ENCODE data around the gene IFNB1. TPM values are rescaled to one million over a fixed set of nuclear protein-coding genes. Genes with fewer than 3 reads are reported as not detected.

The IFNB1 gene
- total RNA-seq, 2 experiments from 2014 or later = 0.87 to 1.1 TPM

DNA sequence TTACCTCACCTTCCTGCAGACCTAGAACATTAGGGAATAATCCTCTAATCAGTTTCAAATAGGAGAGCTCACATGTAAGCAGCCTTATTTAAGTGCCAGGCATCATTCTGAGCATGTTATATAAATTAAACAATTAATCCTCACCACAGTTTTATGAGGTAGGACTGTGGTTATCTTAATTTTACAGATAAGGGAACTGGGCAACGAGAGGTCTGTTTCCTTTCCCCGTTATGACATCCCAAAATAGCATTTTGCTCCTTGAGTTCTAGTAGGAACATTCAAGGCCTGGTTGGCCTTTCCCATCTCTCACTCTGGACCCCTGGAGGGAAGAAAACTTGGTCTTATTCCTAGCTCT, 19.1 kb upstream of the IFNB1 start:
- peaks cover 36% of the 10 kb centered on the region for H3K4me1 Mint-ChIP-seq (ENCODE audit: low read depth)
- H3K4me3 Mint-ChIP-seq = peak overlapping the region; percentile 75
- intact Hi-C loops (cut with micrococcal nuclease) = loop anchor here (5.0 kb wide), 1 partner anchor 95 kb away; no protein-coding TSS in a partner anchor

GRCh38 chr9:21096172-21096900, 18.6 kb upstream of the IFNB1 start:
- CTCF ChIA-PET = interaction anchor here (0.7 to 2.0 kb wide), 9 partner anchors 9 to 155 kb away, joined by 3 to 12 read pairs (median 4); partner anchors contain the start of gene IFNB1
- H3K4me1 Mint-ChIP-seq (ENCODE audit: low read depth) = peaks cover 40% of the 10 kb centered on the region

More for the DNA sequence above, 19.1 kb upstream of the IFNB1 start:
- Mint-ChIP-seq H3K9me3 (peaks cover 2% of the 10 kb centered on the region), H3K36me3 (ENCODE audit: low read depth) (peaks cover 8% of the 10 kb centered on the region), H3K27me3 (no peaks in the 10 kb centered on the region), H3K27ac (peak overlapping the region; percentile 93)
- CTCF ChIA-PET = interaction anchor here (0.7 to 2.0 kb wide), 8 partner anchors 8 to 1186 kb away, joined by 3 to 12 read pairs (median 4); partner anchors contain the start of gene IFNB1
- TF ChIP-seq CTCF (IDR thresholded peaks at IDR 0.05) = no peak
- POLR2A ChIA-PET = interaction anchor here (0.7 to 2.2 kb wide), 3 partner anchors 16 to 560 kb away, joined by 3 to 12 read pairs (median 7); partner anchors contain the start of gene HACD4
- DNase-seq (no peak), ATAC-seq (peak; percentile 7)

DNA sequence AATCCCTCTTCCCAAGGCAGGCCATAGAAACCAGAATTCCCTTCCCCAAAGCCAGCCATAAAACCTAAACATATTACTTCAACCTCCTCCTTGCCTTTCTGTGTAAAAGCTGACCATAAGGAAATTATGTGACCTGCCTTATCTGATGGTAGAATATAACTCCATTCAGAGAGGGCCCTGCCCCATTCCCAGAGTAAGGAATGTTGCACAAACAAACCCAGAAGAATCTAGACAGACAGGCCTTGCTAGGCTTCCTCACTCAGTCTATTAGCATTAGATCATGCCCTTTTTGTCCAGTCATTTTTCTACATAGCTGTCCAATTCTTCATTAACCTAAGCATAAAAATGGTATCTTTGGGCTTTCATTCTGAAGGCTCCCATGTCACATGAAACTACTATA, 17.8 kb upstream of the IFNB1 start:
- DNase-seq = no peak
- H3K4me3 Mint-ChIP-seq = peak overlapping the region; percentile 75
- no peak for ATAC-seq
- ChIA-PET CTCF (interaction anchor here (1.0 to 2.0 kb wide), 7 partner anchors 10 to 154 kb away, joined by 3 to 12 read pairs (median 6); partner anchors contain the start of gene IFNB1), POLR2A (interaction anchor here (1.3 to 2.2 kb wide), 3 partner anchors 8 to 64 kb away, joined by 4 to 12 read pairs (median 7); partner anchors contain the start of gene HACD4)
- H3K27me3 Mint-ChIP-seq = no peaks in the 10 kb centered on the region
- peaks cover 2% of the 10 kb centered on the region for H3K9me3 Mint-ChIP-seq
- H3K4me1 Mint-ChIP-seq (ENCODE audit: low read depth) = peaks cover 35% of the 10 kb centered on the region
- TF ChIP-seq CTCF (IDR thresholded peaks at IDR 0.05) = no peak
- H3K36me3 Mint-ChIP-seq (ENCODE audit: low read depth) = peaks cover 8% of the 10 kb centered on the region
- intact Hi-C loops (cut with micrococcal nuclease) = loop anchor here (5.0 kb wide), 1 partner anchor 93 kb away; no protein-coding TSS in a partner anchor
- H3K27ac Mint-ChIP-seq = peak overlapping the region; percentile 93

More at GRCh38 chr9:21096172-21096900, 18.6 kb upstream of the IFNB1 start:
- H3K27ac Mint-ChIP-seq = peak overlapping the region; percentile 93
- peak overlapping the region; percentile 75 for H3K4me3 Mint-ChIP-seq
- peaks cover 2% of the 10 kb centered on the region for H3K9me3 Mint-ChIP-seq
- DNase-seq (peak; percentile 59), ATAC-seq (peak; percentile 95)
- H3K36me3 Mint-ChIP-seq (ENCODE audit: low read depth) = peaks cover 8% of the 10 kb centered on the region
- H3K27me3 Mint-ChIP-seq = no peaks in the 10 kb centered on the region
- intact Hi-C loops (cut with micrococcal nuclease) = loop anchor here (5.0 kb wide), 1 partner anchor 94 kb away; no protein-coding TSS in a partner anchor
- TF ChIP-seq CTCF (IDR thresholded peaks at IDR 0.05) = no peak
- POLR2A ChIA-PET = interaction anchor here (0.7 to 2.2 kb wide), 4 partner anchors 9 to 560 kb away, joined by 3 to 12 read pairs (median 6); partner anchors contain the start of gene HACD4

DNA sequence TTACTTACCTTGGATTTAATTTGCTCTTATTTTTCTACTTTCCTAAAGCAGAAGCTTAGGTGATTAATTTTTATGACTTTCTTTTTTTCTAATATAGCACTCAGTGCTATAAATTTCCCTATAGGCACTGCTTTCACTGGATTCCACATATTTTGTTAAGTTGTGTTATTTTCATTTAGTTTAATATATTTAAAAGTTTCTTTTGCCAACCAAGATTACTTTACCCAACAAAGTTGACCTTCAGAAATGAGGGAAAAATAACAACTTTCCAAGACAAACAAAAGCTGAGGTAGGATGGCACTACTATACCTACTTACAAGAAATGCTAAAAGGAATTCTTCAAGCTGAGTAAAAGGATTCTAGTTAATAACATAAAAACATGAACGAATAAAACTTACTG, 8.8 kb upstream of the IFNB1 start:
- TF ChIP-seq CTCF (IDR thresholded peaks at IDR 0.05) = no peak
- Mint-ChIP-seq H3K27me3 (no peaks in the 10 kb centered on the region), H3K4me3 (no peak overlapping the region), H3K36me3 (ENCODE audit: low read depth) (peaks cover 1% of the 10 kb centered on the region), H3K4me1 (ENCODE audit: low read depth) (peaks cover 20% of the 10 kb centered on the region), H3K9me3 (peaks cover 11% of the 10 kb centered on the region), H3K27ac (no peak overlapping the region)
- intact Hi-C loops (cut with micrococcal nuclease) = no loop called here
- ChIA-PET POLR2A (interaction anchor here (1.1 kb wide), 1 partner anchor 9 kb away, joined by 4 read pairs; no protein-coding TSS in a partner anchor), CTCF (interaction anchor here (1.1 to 2.5 kb wide), 4 partner anchors 10 to 202 kb away, joined by 3 to 9 read pairs (median 4); no protein-coding TSS in a partner anchor)
- DNase-seq (no peak), ATAC-seq (no peak)

Data from activated CD8-positive, alpha-beta T cell treated with anti-CD3 and anti-CD28 coated beads for 36 hours (primary cell).